Stimulated activated CD4-positive, alpha-beta T cell treated with anti-CD3 and anti-CD28 coated beads, TNF-alpha, amount 100 ng/mL, for 48 hours (primary cell): ENCODE measurements around the gene TINCR.
"Not testable (repeated sequence)": the region's sequence is repeated elsewhere in the genome, so short reads cannot be mapped to it uniquely, and the experiment has no call there.

ENCODE experiments used
- DNase-seq, 3 donors: peaks; one replicate each; pipeline ENCODE4 v3.0.0-alpha.2; 2020; ENCODE audit warnings: low read depth in 3 of 3

Gene TINCR

GRCh38 chr19:5567360-5567969 is at the start of gene TINCR:
Gene TINCR (minus strand): TSS chr19:5567953.
- DNase-seq = no peak

- no peak for DNase-seq
These were observed 49.3 kb upstream of the TINCR start for GRCh38 chr19:5617080-5617479.

GRCh38 chr19:5615756-5616327 is 48.1 kb upstream of the TINCR start:
- no peak for DNase-seq

- DNase-seq = no peak
These were observed 45.4 kb upstream of the TINCR start for GRCh38 chr19:5612891-5613865.

- no peak for DNase-seq
These were observed 42.2 kb upstream of the TINCR start for GRCh38 chr19:5609881-5610448.

GRCh38 chr19:5608766-5609165 is 41.0 kb upstream of the TINCR start:
- DNase-seq = not testable (repeated sequence)

- no peak for DNase-seq
These were observed 40.5 kb upstream of the TINCR start for GRCh38 chr19:5608291-5608690.

- DNase-seq = no peak
These were observed 39.8 kb upstream of the TINCR start for GRCh38 chr19:5607318-5608275.

- no peak for DNase-seq
These were observed 37.6 kb upstream of the TINCR start for GRCh38 chr19:5605362-5605761.

GRCh38 chr19:5603626-5604025 is 35.9 kb upstream of the TINCR start:
- DNase-seq = no peak

- DNase-seq = no peak
These were observed 33.0 kb upstream of the TINCR start for GRCh38 chr19:5600797-5601196.

- DNase-seq = no peak
These were observed 28.0 kb upstream of the TINCR start for GRCh38 chr19:5595745-5596144.

- no peak for DNase-seq
These were observed 27.4 kb upstream of the TINCR start for GRCh38 chr19:5595129-5595528.

- no peak for DNase-seq
These were observed 26.8 kb upstream of the TINCR start for GRCh38 chr19:5594521-5594950.

GRCh38 chr19:5593343-5594255 is 25.8 kb upstream of the TINCR start:
- DNase-seq = no peak

GRCh38 chr19:5592531-5593342 is 25.0 kb upstream of the TINCR start:
- no peak for DNase-seq

- DNase-seq = no peak
These were observed 23.7 kb upstream of the TINCR start for GRCh38 chr19:5591476-5591875.

GRCh38 chr19:5590865-5591154 is 23.1 kb upstream of the TINCR start:
- DNase-seq = no peak

- no peak for DNase-seq
These were observed 22.6 kb upstream of the TINCR start for GRCh38 chr19:5590151-5590864.
